OCI-LY3 (cell line): Measurements from ENCODE around the gene HLA-F.

Experiments used
- EZH2phosphoT487 ChIP-seq: fragments of 200-600 bp; shearing (Covaris generic); IDR thresholded peaks from 2 replicates; pipeline ENCODE4 v1.6.1; 2018; ENCODE audit warnings: antibody characterized with exemption, mixed run types, low read depth
- TF ChIP-seq, protein P1 (sequence below): fragments of 200-600, 300-600 bp; sonication (generic); IDR thresholded peaks from 2 replicates; pipeline ENCODE4 v1.5.1; 2014; ENCODE audit warnings: antibody characterized with exemption, low read length, low read depth

DNA sequence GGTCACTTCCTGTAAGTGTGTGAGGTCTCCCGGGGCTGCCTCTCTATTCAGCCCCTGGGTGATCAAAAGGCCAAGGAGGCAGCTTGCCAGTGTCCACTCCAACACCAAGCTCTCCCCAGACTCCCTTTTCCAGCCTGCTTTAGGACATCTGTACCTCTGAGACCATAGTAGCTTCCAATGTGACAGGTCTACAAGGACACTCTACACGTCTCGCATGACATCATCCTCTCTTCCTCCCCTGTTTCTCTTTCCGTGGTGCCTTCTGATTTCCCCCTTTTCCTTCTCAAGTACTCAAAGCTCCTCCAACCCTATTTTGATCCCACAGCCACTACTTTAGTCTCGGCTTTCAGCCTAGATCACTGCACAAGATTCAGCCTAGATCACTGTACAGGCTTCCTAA lies 26.4 kb downstream of the HLA-F start:
- TF ChIP-seq, protein P1, sequence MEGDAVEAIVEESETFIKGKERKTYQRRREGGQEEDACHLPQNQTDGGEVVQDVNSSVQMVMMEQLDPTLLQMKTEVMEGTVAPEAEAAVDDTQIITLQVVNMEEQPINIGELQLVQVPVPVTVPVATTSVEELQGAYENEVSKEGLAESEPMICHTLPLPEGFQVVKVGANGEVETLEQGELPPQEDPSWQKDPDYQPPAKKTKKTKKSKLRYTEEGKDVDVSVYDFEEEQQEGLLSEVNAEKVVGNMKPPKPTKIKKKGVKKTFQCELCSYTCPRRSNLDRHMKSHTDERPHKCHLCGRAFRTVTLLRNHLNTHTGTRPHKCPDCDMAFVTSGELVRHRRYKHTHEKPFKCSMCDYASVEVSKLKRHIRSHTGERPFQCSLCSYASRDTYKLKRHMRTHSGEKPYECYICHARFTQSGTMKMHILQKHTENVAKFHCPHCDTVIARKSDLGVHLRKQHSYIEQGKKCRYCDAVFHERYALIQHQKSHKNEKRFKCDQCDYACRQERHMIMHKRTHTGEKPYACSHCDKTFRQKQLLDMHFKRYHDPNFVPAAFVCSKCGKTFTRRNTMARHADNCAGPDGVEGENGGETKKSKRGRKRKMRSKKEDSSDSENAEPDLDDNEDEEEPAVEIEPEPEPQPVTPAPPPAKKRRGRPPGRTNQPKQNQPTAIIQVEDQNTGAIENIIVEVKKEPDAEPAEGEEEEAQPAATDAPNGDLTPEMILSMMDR: no peak
- no peak for TF ChIP-seq EZH2phosphoT487
